H1 (cell line): ENCODE measurements around the gene METTL9.

ENCODE experiments used
- ASH2L ChIP-seq: fragments of 200-600, 300-600 bp; sonication (generic); IDR thresholded peaks from one replicate; pipeline ENCODE4 v1.7.1; 2017; ENCODE audit warnings: low read length
- CEBPB ChIP-seq: IDR thresholded peaks from 2 replicates; pipeline ENCODE4 v1.6.1; 2012; ENCODE audit warnings: low read depth, low read length
- CTCF ChIP-seq, 3 experiments: IDR thresholded peaks; 1 replicate in 2 of 3; 2 replicates in 1 of 3; pipeline versions ENCODE4 v1.5.1 to v1.6.1; 2011; ENCODE audit warnings: low read length in 3 of 3, mild to moderate bottlenecking in 3 of 3, inconsistent platforms in 2 of 3, low read depth in 1 of 3, moderate library complexity in 1 of 3; ENCODE audit not compliant: insufficient read depth in 1 of 3; ENCODE audit errors: control extremely low read depth in 1 of 3
- EGR1 ChIP-seq: IDR thresholded peaks from 2 replicates; pipeline ENCODE4 v1.6.1; 2011; ENCODE audit warnings: low read depth, low read length, borderline replicate concordance
- EP300 ChIP-seq, 2 experiments: IDR thresholded peaks; 1 replicate in 1 of 2; 2 replicates in 1 of 2; pipeline ENCODE4 v1.6.1; 2011 to 2012; ENCODE audit warnings: low read depth in 2 of 2, low read length in 2 of 2, mild to moderate bottlenecking in 2 of 2, borderline replicate concordance in 1 of 2, inconsistent platforms in 1 of 2, moderate library complexity in 1 of 2
- EZH2 ChIP-seq: fragments of 200-600 bp; sonication (generic); IDR thresholded peaks from 2 replicates; pipeline ENCODE4 v1.7.1; 2012; ENCODE audit warnings: low read depth, mild to moderate bottlenecking, moderate library complexity, low read length, inconsistent platforms; ENCODE audit not compliant: severe bottlenecking
- POLR2A ChIP-seq, 2 experiments: IDR thresholded peaks; 1 replicate in 1 of 2; 2 replicates in 1 of 2; pipeline ENCODE4 v1.6.1; 2011; ENCODE audit warnings: low read depth in 2 of 2, low read length in 2 of 2, mild to moderate bottlenecking in 2 of 2; ENCODE audit errors: control extremely low read depth in 1 of 2
- POLR2AphosphoS5 ChIP-seq: IDR thresholded peaks from 2 replicates; pipeline ENCODE4 v1.6.1; 2011; ENCODE audit warnings: low read depth, low read length
- RFX5 ChIP-seq: IDR thresholded peaks from 2 replicates; pipeline ENCODE4 v1.6.1; 2011; ENCODE audit warnings: low read depth, low read length, improper control_type of control experiment, borderline replicate concordance
- TCF12 ChIP-seq: IDR thresholded peaks from 2 replicates; pipeline ENCODE4 v1.6.1; 2011; ENCODE audit warnings: low read depth, mild to moderate bottlenecking, low read length
- USF2 ChIP-seq: IDR thresholded peaks from 2 replicates; pipeline ENCODE4 v1.6.1; 2011; ENCODE audit warnings: low read length, improper control_type of control experiment
- YY1 ChIP-seq: IDR thresholded peaks from 2 replicates; pipeline ENCODE4 v1.6.1; 2011; ENCODE audit warnings: low read depth, mild to moderate bottlenecking, low read length
- TF ChIP-seq, protein P1 (sequence below): IDR thresholded peaks from 2 replicates; pipeline ENCODE4 v1.6.1; 2012; ENCODE audit warnings: inconsistent platforms

- TF ChIP-seq, protein P1, sequence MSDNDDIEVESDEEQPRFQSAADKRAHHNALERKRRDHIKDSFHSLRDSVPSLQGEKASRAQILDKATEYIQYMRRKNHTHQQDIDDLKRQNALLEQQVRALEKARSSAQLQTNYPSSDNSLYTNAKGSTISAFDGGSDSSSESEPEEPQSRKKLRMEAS = no peak
- no peak for TF ChIP-seq CTCF (IDR thresholded peaks at IDR 0.05; ENCODE audit: control extremely low read depth in 1 of 3, insufficient read depth in 1 of 3, low read depth in 1 of 3, low read length in 3 of 3)
- TF ChIP-seq ASH2L = no peak
- no peak for TF ChIP-seq USF2
- no peak for TF ChIP-seq CEBPB
- no peak for TF ChIP-seq EGR1
- no peak for TF ChIP-seq POLR2AphosphoS5
- no peak for TF ChIP-seq EZH2
- TF ChIP-seq TCF12 = no peak
- no peak for TF ChIP-seq RFX5
- TF ChIP-seq POLR2A (IDR thresholded peaks at IDR 0.05; ENCODE audit: control extremely low read depth in 1 of 2, low read depth in 2 of 2, low read length in 2 of 2) = no peak
- no peak for TF ChIP-seq YY1
- TF ChIP-seq EP300 (IDR thresholded peaks at IDR 0.05; ENCODE audit: borderline replicate concordance in 1 of 2, low read depth in 2 of 2, low read length in 2 of 2) = no peak
These were observed 47.6 kb downstream of the METTL9 start for GRCh38 chr16:21646721-21647561.
